HepG2 (cell line): ENCODE data around the gene VAC14. TPM values are rescaled to one million over a fixed set of nuclear protein-coding genes. Genes with fewer than 3 reads are reported as not detected.

Experiments used
- ATAC-seq: fragments of 200-7000 bp; cut with Tn5 transposase; 3 replicates; pipeline ENCODE4 v1.9.1; 2020; ENCODE audit warnings: mild to moderate bottlenecking, moderate library complexity
- BruUV-seq: library from RNA; stranded (reverse); fragments of 400-500 nt; replicated peaks from 2 replicates; lab custom pipeline; 2021; lab: Mats Ljungman, UMichigan
- CTCF ChIA-PET: fragments of 300-600 bp; formaldehyde crosslinking; extraction: SDS; loops from one replicate; lab custom pipeline; 2021; ENCODE audit warnings: low total read pairs, inconsistent platforms, low intra/inter-chr PET ratio; lab: Yijun Ruan, JAX
- POLR2A ChIA-PET: fragments of 350-600 bp; sonication (Branson Sonifier 250); formaldehyde crosslinking; loops from one replicate; lab custom pipeline; 2020; ENCODE audit warnings: antibody characterized with exemption, inconsistent platforms; lab: Yijun Ruan, JAX
- DNase-seq: peaks from one replicate; pipeline ENCODE4 v3.0.0-alpha.2; 2015; ENCODE audit warnings: low spot score
- FAIRE-seq: peaks from 3 replicates; lab custom pipeline; 2011; peaks lifted over from hg19 to GRCh38; lab: Jason Lieb, UNC
- H2AFZ ChIP-seq: one replicate; pipeline ENCODE4 v1.6.1; 2011; ENCODE audit warnings: low read length, inconsistent platforms
- H3K27ac ChIP-seq: fragments of 300-600 bp; 3 replicates; pipeline ENCODE4 v1.8.0; 2011; ENCODE audit warnings: mixed run types, mild to moderate bottlenecking, mixed read lengths, low read length, inconsistent platforms; ENCODE audit not compliant: insufficient read depth; ENCODE audit errors: extremely low read length
- H3K27me3 ChIP-seq, 2 experiments: fragments of 200-600 bp in 1 of 2; 2 replicates in 1 of 2; 3 replicates in 1 of 2; pipeline versions ENCODE4 v1.6.0 to v1.8.0; 2011; ENCODE audit warnings: low read length in 2 of 2, mild to moderate bottlenecking in 2 of 2, moderate library complexity in 2 of 2, inconsistent platforms in 1 of 2; ENCODE audit not compliant: insufficient read depth in 2 of 2, control insufficient read depth in 1 of 2
- H3K36me3 ChIP-seq, 2 experiments: fragments of 200-600 bp in 1 of 2; replicated peaks in 1 of 2; 2 replicates in 1 of 2; 3 replicates in 1 of 2; pipeline versions ENCODE4 v1.5.1 to v1.8.0; 2011; ENCODE audit warnings: low read length in 2 of 2, inconsistent platforms in 1 of 2; ENCODE audit not compliant: insufficient read depth in 2 of 2, control insufficient read depth in 1 of 2
- H3K4me1 ChIP-seq: 2 replicates; pipeline ENCODE4 v1.5.1; 2012; ENCODE audit warnings: low read length, inconsistent platforms; ENCODE audit not compliant: insufficient read depth
- H3K4me2 ChIP-seq: 2 replicates; pipeline ENCODE4 v1.6.0; 2011; ENCODE audit warnings: low read depth, low read length, inconsistent platforms
- H3K4me3 ChIP-seq, 3 experiments: fragments of 200-600 bp in 1 of 3; sonication (generic), shearing (Covaris generic) in 1 of 3; replicated peaks in 1 of 3; 2 replicates each; pipeline ENCODE4 v1.5.1; 2011 to 2016; ENCODE audit warnings: low read length in 3 of 3, inconsistent platforms in 2 of 3, low read depth in 2 of 3, mild to moderate bottlenecking in 2 of 3, control low read depth in 1 of 3, mixed read lengths in 1 of 3; ENCODE audit not compliant: insufficient read depth in 1 of 3
- H3K79me2 ChIP-seq: one replicate; pipeline ENCODE4 v1.6.1; 2011; ENCODE audit warnings: low read length, inconsistent platforms; ENCODE audit not compliant: insufficient read depth
- H3K9ac ChIP-seq: 2 replicates; pipeline ENCODE4 v1.6.0; 2011; ENCODE audit warnings: mild to moderate bottlenecking, low read depth, low read length, inconsistent platforms; ENCODE audit not compliant: insufficient read depth
- H3K9me3 ChIP-seq: 2 replicates; pipeline ENCODE4 v1.5.1; 2012; ENCODE audit warnings: mild to moderate bottlenecking, low read length
- H4K20me1 ChIP-seq: 2 replicates; pipeline ENCODE4 v1.6.0; 2011; ENCODE audit warnings: inconsistent platforms, mild to moderate bottlenecking, low read length, moderate library complexity; ENCODE audit not compliant: insufficient read depth
- AGO2 ChIP-seq: fragments of 200-400 bp; formaldehyde crosslinking; optimal IDR thresholded peaks from 2 replicates; pipeline ENCODE3; 2017; ENCODE audit warnings: mild to moderate bottlenecking, low read depth, low read length, moderate library complexity
- IKZF1 ChIP-seq: fragments of 450-650 bp; IDR thresholded peaks from 2 replicates; pipeline ENCODE4 v1.7.1; 2016
- ISL2 ChIP-seq: sonication (generic); formaldehyde crosslinking; IDR thresholded peaks from 2 replicates; pipeline ENCODE4 v1.5.0; 2020; ENCODE audit warnings: missing genetic modification reagents
- KLF13 ChIP-seq: sonication (generic); formaldehyde crosslinking; IDR thresholded peaks from 2 replicates; pipeline ENCODE4 v1.4.0; 2020; ENCODE audit warnings: mild to moderate bottlenecking, missing genetic modification reagents
- PAX8 ChIP-seq: sonication (generic); formaldehyde crosslinking; IDR thresholded peaks from 2 replicates; pipeline ENCODE4 v1.8.0; 2022; ENCODE audit warnings: mild to moderate bottlenecking, missing genetic modification reagents, borderline replicate concordance
- RBFOX2 ChIP-seq: fragments of 200-400 bp; formaldehyde crosslinking; IDR thresholded peaks from 2 replicates; pipeline ENCODE4 v1.6.1; 2017; ENCODE audit warnings: low read depth, mild to moderate bottlenecking, low read length
- SUZ12 ChIP-seq: fragments of 150-350 bp; IDR thresholded peaks from 2 replicates; pipeline ENCODE4 v1.6.1; 2014; ENCODE audit warnings: low read depth, low read length
- ZNF138 ChIP-seq: sonication (generic); formaldehyde crosslinking; IDR thresholded peaks from 2 replicates; pipeline ENCODE4 v1.5.0; 2020; ENCODE audit warnings: mild to moderate bottlenecking, low read depth, missing genetic modification reagents
- ZNF3 ChIP-seq: IDR thresholded peaks from 2 replicates; pipeline ENCODE4 v1.7.0; 2017; ENCODE audit warnings: inconsistent platforms
- ZNF441 ChIP-seq: sonication (generic); formaldehyde crosslinking; IDR thresholded peaks from 2 replicates; pipeline ENCODE4 v1.7.0; 2021; ENCODE audit warnings: missing genetic modification reagents, borderline replicate concordance
- ZNF556 ChIP-seq: sonication (generic); formaldehyde crosslinking; IDR thresholded peaks from 2 replicates; pipeline ENCODE4 v1.4.0; 2020; ENCODE audit warnings: mild to moderate bottlenecking, missing genetic modification reagents, borderline replicate concordance
- ZNF567 ChIP-seq: sonication (generic); formaldehyde crosslinking; IDR thresholded peaks from 2 replicates; pipeline ENCODE4 v1.8.1; 2023; ENCODE audit warnings: mild to moderate bottlenecking, missing genetic modification reagents, borderline replicate concordance
- ZNF782 ChIP-seq: sonication (generic); formaldehyde crosslinking; IDR thresholded peaks from 2 replicates; pipeline ENCODE4 v1.4.0; 2020; ENCODE audit warnings: missing genetic modification reagents, mild to moderate bottlenecking, borderline replicate concordance
- WGBS: methylation state at CpG from one replicate; pipeline ENCODE4 v1.1.6; 2017; ENCODE audit warnings: low lambda C conversion rate; 5-methylcytosine and 5-hydroxymethylcytosine counted together
- in situ Hi-C: cut with HindIII; loops from 2 replicates; pipeline ENCODE4 v1.10.0; 2017; ENCODE audit warnings: low pct_unique_long_range_greater_than_20kb; ENCODE audit not compliant: extremely low pct_ligation_motif_present
- intact Hi-C: fragments of 100-400 bp; cut with micrococcal nuclease; formaldehyde crosslinking; loops from one replicate; pipeline ENCODE4 v1.10.0; 2022; ENCODE audit not compliant: unreplicated experiment
- polyA plus RNA-seq, 8 experiments: library from polyadenylated mRNA; depleted of rRNA in 3 of 8; stranded (reverse) in 7 of 8; unstranded in 1 of 8; fragments of >200 nt; fragmentation: Illumina TruSeq in 4 of 8; extraction: Trizol in 4 of 8; gene quantifications; 2 replicates each; pipeline versions ENCODE4 v1.2.1 to v1.2.3, GENCODE V29; 2011 to 2016; ENCODE audit warnings: low read depth in 4 of 8, missing spikeins in 1 of 8, mixed read lengths in 1 of 8; ENCODE audit not compliant: insufficient read depth in 1 of 8
- total RNA-seq, 5 experiments: library from RNA; depleted of rRNA; stranded (reverse); fragments of >200 nt; fragmentation: Illumina TruSeq; extraction: Trizol; gene quantifications; 2 replicates each; pipeline ENCODE4 v1.2.3, GENCODE V29; 2016; ENCODE audit warnings: low read depth in 1 of 5
- TF ChIP-seq, protein P1 (sequence below): IDR thresholded peaks from 2 replicates; pipeline ENCODE4 v1.4.0; 2020; ENCODE audit warnings: mild to moderate bottlenecking, missing genetic modification reagents
- TF ChIP-seq, protein P2 (sequence below): sonication (generic); formaldehyde crosslinking; IDR thresholded peaks from 2 replicates; pipeline ENCODE4 v1.4.0; 2020; ENCODE audit warnings: low read depth, missing genetic modification reagents
- TF ChIP-seq, protein P3 (sequence below): sonication (generic); formaldehyde crosslinking; IDR thresholded peaks from 2 replicates; pipeline ENCODE4 v1.5.0; 2020; ENCODE audit warnings: missing genetic modification reagents, mild to moderate bottlenecking, borderline replicate concordance

Gene VAC14
- total and polyA plus RNA-seq, 2 of the 13 experiments (the other 11 are each of a cell fraction or from before 2014, with no cell fraction given) = 23.5 to 24.6 TPM

DNA sequence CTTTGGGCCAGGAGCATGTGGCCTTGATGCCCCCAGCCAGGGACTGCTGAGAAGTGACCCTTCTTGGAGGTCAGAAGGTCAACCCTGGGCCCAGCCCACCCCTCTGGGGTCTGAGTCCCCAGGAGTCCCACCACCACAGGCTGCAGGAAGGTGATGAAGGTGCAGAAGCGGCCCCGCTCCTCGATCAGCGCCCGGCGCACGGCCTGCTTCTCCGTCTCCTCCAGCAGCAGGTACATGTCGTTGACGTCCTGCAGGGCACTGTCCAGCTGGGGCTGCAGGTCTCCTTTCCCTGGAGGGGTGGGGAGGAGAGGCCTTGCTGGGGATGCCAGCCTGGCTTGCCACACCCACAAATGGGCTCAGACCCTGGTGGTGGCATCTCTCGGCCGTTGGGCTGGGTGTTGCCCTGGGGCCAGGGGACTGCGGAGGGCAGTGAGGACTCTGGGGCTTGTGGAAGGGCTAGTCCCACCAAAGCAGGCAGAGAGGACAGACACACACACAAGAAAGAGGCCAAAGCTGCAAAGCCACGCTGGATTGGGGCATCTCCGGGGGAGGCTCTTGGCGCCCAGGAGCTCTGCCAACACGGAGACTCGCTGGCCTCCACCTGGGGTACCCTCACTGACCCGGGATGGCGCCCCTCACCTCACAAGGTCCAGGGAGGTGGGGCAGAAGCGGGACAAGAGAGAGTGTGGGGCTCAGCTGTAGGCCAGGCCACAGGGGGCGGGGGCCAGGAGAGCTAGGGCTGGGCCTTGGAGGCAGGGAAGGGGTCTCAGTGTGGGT is 122.6 kb downstream of the VAC14 start:
- DNase-seq (no peak), FAIRE-seq (no peak), ATAC-seq (no peak)
- in situ Hi-C loops = no loop called here
- Histone ChIP-seq H3K27ac (no peak overlapping the region), H4K20me1 (peaks cover 11% of the 10 kb centered on the region; the same call in 1 of the 2 replicates), H3K36me3 (peaks cover 60 to 74% of the 10 kb centered on the region in 2 experiments), H3K79me2 (peaks cover 43% of the 10 kb centered on the region), H2AFZ (no peak overlapping the region), H3K9ac (no peak overlapping the region), H3K4me1 (peaks cover 32% of the 10 kb centered on the region), H3K4me3 (no peak overlapping the region), H3K9me3 (no peaks in the 10 kb centered on the region), H3K27me3 (no peaks in the 10 kb centered on the region), H3K4me2 (no peak overlapping the region)
- BruUV-seq = no TSS peak
- intact Hi-C loops = no loop called here
- 96% methylated on average over 20 of the region's 22 CpGs for WGBS
- POLR2A ChIA-PET = interaction anchor here (1.0 to 18.7 kb wide), 3 partner anchors 48 to 93 kb away, joined by 3 to 536 read pairs (median 3); no protein-coding TSS in a partner anchor
- CTCF ChIA-PET = interaction anchor here (3.0 kb wide), 1 partner anchor 93 kb away, joined by 21 read pairs; no protein-coding TSS in a partner anchor
- no peak for TF ChIP-seq ZNF138 (CRISPR knock-in tag)
- TF ChIP-seq AGO2 = peak; percentile 88
- TF ChIP-seq RBFOX2 = peak; percentile 76
- TF ChIP-seq, protein P1, sequence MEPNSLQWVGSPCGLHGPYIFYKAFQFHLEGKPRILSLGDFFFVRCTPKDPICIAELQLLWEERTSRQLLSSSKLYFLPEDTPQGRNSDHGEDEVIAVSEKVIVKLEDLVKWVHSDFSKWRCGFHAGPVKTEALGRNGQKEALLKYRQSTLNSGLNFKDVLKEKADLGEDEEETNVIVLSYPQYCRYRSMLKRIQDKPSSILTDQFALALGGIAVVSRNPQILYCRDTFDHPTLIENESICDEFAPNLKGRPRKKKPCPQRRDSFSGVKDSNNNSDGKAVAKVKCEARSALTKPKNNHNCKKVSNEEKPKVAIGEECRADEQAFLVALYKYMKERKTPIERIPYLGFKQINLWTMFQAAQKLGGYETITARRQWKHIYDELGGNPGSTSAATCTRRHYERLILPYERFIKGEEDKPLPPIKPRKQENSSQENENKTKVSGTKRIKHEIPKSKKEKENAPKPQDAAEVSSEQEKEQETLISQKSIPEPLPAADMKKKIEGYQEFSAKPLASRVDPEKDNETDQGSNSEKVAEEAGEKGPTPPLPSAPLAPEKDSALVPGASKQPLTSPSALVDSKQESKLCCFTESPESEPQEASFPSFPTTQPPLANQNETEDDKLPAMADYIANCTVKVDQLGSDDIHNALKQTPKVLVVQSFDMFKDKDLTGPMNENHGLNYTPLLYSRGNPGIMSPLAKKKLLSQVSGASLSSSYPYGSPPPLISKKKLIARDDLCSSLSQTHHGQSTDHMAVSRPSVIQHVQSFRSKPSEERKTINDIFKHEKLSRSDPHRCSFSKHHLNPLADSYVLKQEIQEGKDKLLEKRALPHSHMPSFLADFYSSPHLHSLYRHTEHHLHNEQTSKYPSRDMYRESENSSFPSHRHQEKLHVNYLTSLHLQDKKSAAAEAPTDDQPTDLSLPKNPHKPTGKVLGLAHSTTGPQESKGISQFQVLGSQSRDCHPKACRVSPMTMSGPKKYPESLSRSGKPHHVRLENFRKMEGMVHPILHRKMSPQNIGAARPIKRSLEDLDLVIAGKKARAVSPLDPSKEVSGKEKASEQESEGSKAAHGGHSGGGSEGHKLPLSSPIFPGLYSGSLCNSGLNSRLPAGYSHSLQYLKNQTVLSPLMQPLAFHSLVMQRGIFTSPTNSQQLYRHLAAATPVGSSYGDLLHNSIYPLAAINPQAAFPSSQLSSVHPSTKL (CRISPR knock-in tag) = no peak
- no peak for TF ChIP-seq IKZF1
- no peak for TF ChIP-seq ZNF441 (CRISPR knock-in tag)
- no peak for TF ChIP-seq KLF13 (CRISPR knock-in tag)
- TF ChIP-seq ISL2 = no peak
- no peak for TF ChIP-seq ZNF556 (CRISPR knock-in tag)
- no peak for TF ChIP-seq ZNF3 (CRISPR knock-in tag)
- TF ChIP-seq ZNF782 (CRISPR knock-in tag) = no peak
- TF ChIP-seq SUZ12 = no peak
- no peak for TF ChIP-seq ZNF567 (CRISPR knock-in tag)
- TF ChIP-seq, protein P2, sequence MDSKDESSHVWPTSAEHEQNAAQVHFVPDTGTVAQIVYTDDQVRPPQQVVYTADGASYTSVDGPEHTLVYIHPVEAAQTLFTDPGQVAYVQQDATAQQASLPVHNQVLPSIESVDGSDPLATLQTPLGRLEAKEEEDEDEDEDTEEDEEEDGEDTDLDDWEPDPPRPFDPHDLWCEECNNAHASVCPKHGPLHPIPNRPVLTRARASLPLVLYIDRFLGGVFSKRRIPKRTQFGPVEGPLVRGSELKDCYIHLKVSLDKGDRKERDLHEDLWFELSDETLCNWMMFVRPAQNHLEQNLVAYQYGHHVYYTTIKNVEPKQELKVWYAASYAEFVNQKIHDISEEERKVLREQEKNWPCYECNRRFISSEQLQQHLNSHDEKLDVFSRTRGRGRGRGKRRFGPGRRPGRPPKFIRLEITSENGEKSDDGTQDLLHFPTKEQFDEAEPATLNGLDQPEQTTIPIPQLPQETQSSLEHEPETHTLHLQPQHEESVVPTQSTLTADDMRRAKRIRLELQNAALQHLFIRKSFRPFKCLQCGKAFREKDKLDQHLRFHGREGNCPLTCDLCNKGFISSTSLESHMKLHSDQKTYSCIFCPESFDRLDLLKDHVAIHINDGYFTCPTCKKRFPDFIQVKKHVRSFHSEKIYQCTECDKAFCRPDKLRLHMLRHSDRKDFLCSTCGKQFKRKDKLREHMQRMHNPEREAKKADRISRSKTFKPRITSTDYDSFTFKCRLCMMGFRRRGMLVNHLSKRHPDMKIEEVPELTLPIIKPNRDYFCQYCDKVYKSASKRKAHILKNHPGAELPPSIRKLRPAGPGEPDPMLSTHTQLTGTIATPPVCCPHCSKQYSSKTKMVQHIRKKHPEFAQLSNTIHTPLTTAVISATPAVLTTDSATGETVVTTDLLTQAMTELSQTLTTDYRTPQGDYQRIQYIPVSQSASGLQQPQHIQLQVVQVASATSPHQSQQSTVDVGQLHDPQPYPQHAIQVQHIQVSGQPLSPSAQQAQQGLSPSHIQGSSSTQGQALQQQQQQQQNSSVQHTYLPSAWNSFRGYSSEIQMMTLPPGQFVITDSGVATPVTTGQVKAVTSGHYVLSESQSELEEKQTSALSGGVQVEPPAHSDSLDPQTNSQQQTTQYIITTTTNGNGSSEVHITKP (CRISPR knock-in tag) = no peak
- TF ChIP-seq, protein P3, sequence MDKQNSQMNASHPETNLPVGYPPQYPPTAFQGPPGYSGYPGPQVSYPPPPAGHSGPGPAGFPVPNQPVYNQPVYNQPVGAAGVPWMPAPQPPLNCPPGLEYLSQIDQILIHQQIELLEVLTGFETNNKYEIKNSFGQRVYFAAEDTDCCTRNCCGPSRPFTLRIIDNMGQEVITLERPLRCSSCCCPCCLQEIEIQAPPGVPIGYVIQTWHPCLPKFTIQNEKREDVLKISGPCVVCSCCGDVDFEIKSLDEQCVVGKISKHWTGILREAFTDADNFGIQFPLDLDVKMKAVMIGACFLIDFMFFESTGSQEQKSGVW (CRISPR knock-in tag) = 0 out of 2 replicates have a peak, but pooled peaks have one; percentile 52
- TF ChIP-seq PAX8 = no peak
